Measurements from ENCODE around the gene AGAP3. TPM values are rescaled to one million over a fixed set of nuclear protein-coding genes. Genes with fewer than 3 reads are reported as not detected.

AGAP3 gene
- total RNA-seq, 2 donors from 2014 or later: 52.1 to 62.8 TPM

DNA sequence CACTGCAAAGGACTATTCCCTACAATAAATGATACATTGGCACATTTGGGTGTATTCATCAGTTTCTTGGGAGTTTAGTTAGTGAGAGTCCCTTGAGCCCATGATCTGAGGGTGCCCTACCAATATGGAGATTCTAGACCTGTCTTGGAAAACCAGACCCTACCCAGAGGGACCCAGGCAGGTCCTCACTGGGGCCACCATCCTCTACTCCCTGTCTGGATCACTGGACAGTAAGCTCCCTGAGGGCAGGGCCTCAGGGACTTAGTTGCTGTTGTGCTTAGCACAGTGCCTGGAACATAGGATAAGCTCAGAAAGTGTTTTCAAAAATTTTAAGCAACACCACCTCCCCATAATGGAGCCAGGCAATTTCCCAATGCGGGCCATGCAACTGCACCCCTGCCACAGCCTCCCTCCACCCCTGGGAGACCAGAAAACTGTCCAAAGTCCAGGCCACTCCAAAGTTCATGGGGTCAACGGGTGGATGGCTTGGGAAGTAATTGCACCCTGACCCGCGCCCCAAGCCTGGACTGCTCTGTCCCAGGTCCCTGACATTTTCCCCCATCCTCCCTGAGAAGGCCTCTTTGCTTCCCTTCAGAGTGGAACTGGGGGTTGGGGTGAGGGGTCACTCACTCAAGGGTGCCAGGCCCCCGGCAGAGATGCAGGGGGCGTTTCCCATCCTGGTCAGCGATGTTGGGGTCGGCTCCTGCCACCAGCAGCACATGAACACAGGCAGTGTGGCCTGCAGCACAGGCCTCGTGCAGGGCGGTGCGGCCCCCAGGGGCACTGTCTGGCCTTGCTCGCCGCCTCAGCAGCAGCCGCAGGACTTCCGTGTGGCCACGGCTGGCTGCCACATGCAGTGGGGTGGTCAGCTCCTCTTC lies 99.7 kb downstream of the AGAP3 start:
- Histone ChIP-seq H3K27me3 (replicated peaks; ENCODE audit: insufficient read depth) (no peaks in the 10 kb centered on the region), H3K4me1 (ENCODE audit: control insufficient read depth in 1 of 2, low read depth in 2 of 2) (no peaks in the 10 kb centered on the region), H3K27ac (no peak overlapping the region), H3K36me3 (no peaks in the 10 kb centered on the region), H3K4me3 (no peak overlapping the region), H3K9me3 (no peaks in the 10 kb centered on the region)
- TF ChIP-seq, protein P1, sequence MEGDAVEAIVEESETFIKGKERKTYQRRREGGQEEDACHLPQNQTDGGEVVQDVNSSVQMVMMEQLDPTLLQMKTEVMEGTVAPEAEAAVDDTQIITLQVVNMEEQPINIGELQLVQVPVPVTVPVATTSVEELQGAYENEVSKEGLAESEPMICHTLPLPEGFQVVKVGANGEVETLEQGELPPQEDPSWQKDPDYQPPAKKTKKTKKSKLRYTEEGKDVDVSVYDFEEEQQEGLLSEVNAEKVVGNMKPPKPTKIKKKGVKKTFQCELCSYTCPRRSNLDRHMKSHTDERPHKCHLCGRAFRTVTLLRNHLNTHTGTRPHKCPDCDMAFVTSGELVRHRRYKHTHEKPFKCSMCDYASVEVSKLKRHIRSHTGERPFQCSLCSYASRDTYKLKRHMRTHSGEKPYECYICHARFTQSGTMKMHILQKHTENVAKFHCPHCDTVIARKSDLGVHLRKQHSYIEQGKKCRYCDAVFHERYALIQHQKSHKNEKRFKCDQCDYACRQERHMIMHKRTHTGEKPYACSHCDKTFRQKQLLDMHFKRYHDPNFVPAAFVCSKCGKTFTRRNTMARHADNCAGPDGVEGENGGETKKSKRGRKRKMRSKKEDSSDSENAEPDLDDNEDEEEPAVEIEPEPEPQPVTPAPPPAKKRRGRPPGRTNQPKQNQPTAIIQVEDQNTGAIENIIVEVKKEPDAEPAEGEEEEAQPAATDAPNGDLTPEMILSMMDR (IDR thresholded peaks at IDR 0.05): no peak
- no peak for ATAC-seq (ENCODE audit: insufficient number of reproducible peaks, low FRiP score, low read depth)
- DNase-seq (ENCODE audit: low spot score): no peak

GRCh38 chr7:151186640-151187408 lies 100.5 kb downstream of the AGAP3 start, which contains the start of gene ASB10:
ASB10 (minus strand) TSS chr7:151187250; CDS start chr7:151187130, 120 bp downstream.
- ATAC-seq (ENCODE audit: insufficient number of reproducible peaks, low FRiP score, low read depth): no peak

GRCh38 chr7:151187409-151188251 lies 101.4 kb downstream of the AGAP3 start:
- no peak for ATAC-seq (ENCODE audit: insufficient number of reproducible peaks, low FRiP score, low read depth)

More at GRCh38 chr7:151186640-151187408, 100.5 kb downstream of the AGAP3 start, which contains the start of gene ASB10:
- Histone ChIP-seq H3K27ac (no peak within 1 kb of the TSS), H3K27me3 (replicated peaks; ENCODE audit: insufficient read depth) (no peaks in the 10 kb centered on the region), H3K9me3 (no peaks in the 10 kb centered on the region), H3K36me3 (no peaks in the 10 kb centered on the region), H3K4me1 (ENCODE audit: control insufficient read depth in 1 of 2, low read depth in 2 of 2) (no peaks in the 10 kb centered on the region), H3K4me3 (no peak within 1 kb of the TSS)
- TF ChIP-seq, protein P1 (IDR thresholded peaks at IDR 0.05): no peak
- no peak for DNase-seq (ENCODE audit: low spot score)

GRCh38 chr7:151188252-151188542 lies 101.9 kb downstream of the AGAP3 start:
- Histone ChIP-seq H3K27me3 (replicated peaks; ENCODE audit: insufficient read depth) (no peaks in the 10 kb centered on the region), H3K36me3 (no peaks in the 10 kb centered on the region), H3K4me3 (no peak overlapping the region), H3K4me1 (ENCODE audit: control insufficient read depth in 1 of 2, low read depth in 2 of 2) (no peaks in the 10 kb centered on the region), H3K27ac (no peak overlapping the region), H3K9me3 (no peaks in the 10 kb centered on the region)
- TF ChIP-seq, protein P1 (IDR thresholded peaks at IDR 0.05): no peak
- ATAC-seq (ENCODE audit: insufficient number of reproducible peaks, low FRiP score, low read depth) (no peak), DNase-seq (ENCODE audit: low spot score) (no peak)

More at GRCh38 chr7:151187409-151188251, 101.4 kb downstream of the AGAP3 start:
- no peaks in the 10 kb centered on the region for H3K27me3 ChIP-seq (replicated peaks; ENCODE audit: insufficient read depth)
- H3K4me3 ChIP-seq: no peak overlapping the region
- H3K4me1 ChIP-seq (ENCODE audit: control insufficient read depth in 1 of 2, low read depth in 2 of 2): no peaks in the 10 kb centered on the region
- no peak overlapping the region for H3K27ac ChIP-seq
- TF ChIP-seq, protein P1 (IDR thresholded peaks at IDR 0.05): no peak
- no peak for DNase-seq (ENCODE audit: low spot score)
- H3K36me3 ChIP-seq: no peaks in the 10 kb centered on the region
- no peaks in the 10 kb centered on the region for H3K9me3 ChIP-seq

Measured in thoracic aorta (tissue), 2 donors.